Measurements from ENCODE around the gene NLGN1.

DNA sequence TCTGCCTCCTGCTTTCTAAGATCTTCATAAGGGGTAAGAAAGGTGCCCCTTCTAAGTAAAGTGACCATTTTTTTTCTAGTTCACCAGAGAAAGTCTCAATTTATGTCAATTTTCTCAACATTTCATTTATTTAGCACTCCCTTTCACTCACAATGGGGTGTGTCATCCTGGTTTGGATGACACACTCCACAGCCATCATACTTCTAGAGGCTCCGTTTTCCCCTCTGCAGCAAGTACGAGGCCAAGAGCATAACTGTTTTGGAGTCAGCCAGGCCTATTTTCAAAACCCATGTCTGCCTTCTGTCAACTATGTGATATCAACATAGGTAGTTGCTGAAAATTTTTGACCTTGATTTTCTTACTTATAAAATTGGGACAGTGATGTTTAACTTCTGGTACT lies 703.2 kb downstream of the NLGN1 start:
- TF ChIP-seq MAZ (IDR thresholded peaks at IDR 0.05; ENCODE audit: borderline replicate concordance, low read depth, low read length) (no peak), BHLHE40 (IDR thresholded peaks at IDR 0.05; ENCODE audit: low read depth, low read length) (no peak)
- TF ChIP-seq, protein P1, sequence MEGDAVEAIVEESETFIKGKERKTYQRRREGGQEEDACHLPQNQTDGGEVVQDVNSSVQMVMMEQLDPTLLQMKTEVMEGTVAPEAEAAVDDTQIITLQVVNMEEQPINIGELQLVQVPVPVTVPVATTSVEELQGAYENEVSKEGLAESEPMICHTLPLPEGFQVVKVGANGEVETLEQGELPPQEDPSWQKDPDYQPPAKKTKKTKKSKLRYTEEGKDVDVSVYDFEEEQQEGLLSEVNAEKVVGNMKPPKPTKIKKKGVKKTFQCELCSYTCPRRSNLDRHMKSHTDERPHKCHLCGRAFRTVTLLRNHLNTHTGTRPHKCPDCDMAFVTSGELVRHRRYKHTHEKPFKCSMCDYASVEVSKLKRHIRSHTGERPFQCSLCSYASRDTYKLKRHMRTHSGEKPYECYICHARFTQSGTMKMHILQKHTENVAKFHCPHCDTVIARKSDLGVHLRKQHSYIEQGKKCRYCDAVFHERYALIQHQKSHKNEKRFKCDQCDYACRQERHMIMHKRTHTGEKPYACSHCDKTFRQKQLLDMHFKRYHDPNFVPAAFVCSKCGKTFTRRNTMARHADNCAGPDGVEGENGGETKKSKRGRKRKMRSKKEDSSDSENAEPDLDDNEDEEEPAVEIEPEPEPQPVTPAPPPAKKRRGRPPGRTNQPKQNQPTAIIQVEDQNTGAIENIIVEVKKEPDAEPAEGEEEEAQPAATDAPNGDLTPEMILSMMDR (IDR thresholded peaks at IDR 0.05), result no peak
